ENCODE results near the gene TTC29.
"Not testable (repeated sequence)": the region's sequence is repeated elsewhere in the genome, so short reads cannot be mapped to it uniquely, and the experiment has no call there.

The TTC29 gene

DNA sequence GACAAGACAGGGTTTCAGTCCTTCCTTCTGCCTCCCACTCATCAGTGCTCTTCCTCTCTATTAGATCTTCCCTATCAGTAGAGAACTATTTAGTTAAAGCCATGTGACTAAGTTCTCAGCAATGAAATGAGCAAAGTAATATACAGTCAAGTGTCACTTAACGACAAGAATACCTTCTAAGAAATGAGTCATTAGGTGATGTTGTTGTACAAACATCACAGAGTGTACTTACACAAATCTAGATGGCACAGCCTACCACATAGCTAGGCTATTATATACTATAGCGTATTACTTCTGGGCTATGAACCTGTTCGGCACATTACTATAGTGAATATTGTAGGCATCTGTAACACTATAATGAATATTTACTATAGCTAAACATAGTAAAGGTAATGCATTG, 235.7 kb downstream of the TTC29 start:
- DNase-seq (ENCODE audit: low read depth), result no peak

DNA sequence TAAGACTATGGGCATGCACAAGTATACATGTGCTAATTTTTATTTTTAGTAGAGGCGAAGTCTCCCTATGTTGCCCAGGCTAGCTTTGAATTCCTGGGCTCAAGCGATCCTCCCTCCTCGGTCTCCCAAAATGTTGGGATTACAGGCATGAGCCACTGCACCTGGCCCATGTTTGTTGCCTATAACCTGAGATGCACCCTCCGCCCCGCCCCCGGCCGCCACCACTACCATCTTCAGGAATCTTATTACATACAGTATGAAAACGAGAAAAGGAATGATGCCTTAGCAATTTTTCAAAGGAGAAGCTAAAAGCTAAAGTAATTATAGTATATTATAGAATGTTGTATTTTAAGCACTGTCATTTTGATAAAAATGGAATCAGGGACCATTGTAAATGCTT, 245.8 kb downstream of the TTC29 start:
- no peak for DNase-seq (ENCODE audit: low read depth)

DNA sequence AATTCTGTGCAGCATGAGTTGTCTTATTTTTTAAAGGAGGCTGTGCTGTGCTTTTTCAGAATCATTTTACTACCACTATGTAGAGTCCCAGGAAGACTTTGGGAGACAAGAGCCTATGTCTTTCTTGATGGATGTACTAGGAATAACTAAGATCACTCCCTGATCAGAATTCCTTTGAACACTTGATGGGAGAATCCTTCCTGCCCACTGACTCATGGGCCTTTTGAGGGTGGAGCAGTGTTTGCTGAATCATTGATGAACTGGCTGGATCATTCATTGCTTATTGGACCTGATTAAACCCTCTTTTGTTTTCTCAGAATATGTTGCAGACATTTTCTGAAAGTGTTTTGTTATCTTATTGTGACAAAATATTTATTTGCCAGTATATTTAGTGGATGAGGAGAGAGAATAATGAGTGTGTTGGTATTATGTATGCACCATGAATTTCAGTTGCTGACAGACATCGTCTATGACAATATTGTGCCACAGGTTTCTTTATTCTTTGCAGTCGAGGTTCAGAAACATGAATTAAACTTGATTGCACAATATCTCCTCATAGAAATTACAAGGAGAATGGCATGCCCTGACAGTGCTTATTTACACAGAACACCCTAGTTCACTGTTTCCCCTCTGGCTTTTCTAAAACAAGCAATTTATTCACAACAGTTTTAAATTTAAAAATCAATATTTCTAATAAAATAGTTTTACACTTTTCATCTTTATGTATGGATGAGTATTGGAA, 270.7 kb downstream of the TTC29 start:
- DNase-seq (ENCODE audit: low read depth), result no peak

DNA sequence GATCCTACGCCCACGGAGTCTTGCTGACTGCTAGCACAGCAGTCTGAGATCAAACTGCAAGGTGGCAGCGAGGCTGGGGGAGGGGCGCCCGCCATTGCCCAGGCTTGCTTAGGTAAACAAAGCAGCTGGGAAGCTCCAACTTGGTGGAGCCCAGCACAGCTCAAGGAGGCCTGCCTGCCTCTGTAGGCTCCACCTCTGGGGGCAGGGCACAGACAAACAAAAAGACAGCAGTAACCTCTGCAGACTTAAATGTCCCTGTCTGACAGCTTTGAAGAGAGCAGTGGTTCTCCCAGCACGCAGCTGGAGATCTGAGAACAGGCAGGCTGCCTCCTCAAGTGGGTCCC, 281.7 kb downstream of the TTC29 start:
- DNase-seq (ENCODE audit: low read depth), result not testable (repeated sequence)

DNA sequence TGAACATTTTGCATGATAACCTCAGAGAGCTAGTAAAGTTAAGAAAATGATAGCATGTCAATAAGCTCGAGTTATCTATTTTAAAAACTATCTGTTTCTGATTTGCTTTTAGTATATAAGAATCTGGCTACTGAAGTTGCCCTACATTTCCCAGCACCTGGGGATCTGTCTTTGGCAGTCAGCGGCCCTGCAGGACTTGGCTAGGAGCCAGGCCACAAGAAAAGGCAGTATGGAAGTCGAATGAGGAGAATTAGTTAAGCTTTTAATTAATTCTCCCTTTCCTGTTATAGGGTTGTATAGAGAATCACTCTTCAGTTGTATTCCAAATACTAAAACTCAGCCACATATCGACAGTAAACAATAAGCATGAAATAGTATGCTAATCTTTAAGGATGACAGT, 284.3 kb downstream of the TTC29 start:
- no peak for DNase-seq (ENCODE audit: low read depth)
